22Rv1 (cell line): ENCODE measurements around the gene SIGLEC12.

Experiments used
- ZFX ChIP-seq: fragments of 450-650 bp; IDR thresholded peaks from 2 replicates; pipeline ENCODE4 v1.6.1; 2017; ENCODE audit warnings: antibody characterized with exemption, borderline replicate concordance
- TF ChIP-seq, protein P1 (sequence below): fragments of 450-650 bp; IDR thresholded peaks from 2 replicates; pipeline ENCODE4 v1.5.1; 2017; ENCODE audit warnings: mild to moderate bottlenecking

GRCh38 chr19:51548213-51548651 lies 46.6 kb upstream of the SIGLEC12 start:
- TF ChIP-seq, protein P1, sequence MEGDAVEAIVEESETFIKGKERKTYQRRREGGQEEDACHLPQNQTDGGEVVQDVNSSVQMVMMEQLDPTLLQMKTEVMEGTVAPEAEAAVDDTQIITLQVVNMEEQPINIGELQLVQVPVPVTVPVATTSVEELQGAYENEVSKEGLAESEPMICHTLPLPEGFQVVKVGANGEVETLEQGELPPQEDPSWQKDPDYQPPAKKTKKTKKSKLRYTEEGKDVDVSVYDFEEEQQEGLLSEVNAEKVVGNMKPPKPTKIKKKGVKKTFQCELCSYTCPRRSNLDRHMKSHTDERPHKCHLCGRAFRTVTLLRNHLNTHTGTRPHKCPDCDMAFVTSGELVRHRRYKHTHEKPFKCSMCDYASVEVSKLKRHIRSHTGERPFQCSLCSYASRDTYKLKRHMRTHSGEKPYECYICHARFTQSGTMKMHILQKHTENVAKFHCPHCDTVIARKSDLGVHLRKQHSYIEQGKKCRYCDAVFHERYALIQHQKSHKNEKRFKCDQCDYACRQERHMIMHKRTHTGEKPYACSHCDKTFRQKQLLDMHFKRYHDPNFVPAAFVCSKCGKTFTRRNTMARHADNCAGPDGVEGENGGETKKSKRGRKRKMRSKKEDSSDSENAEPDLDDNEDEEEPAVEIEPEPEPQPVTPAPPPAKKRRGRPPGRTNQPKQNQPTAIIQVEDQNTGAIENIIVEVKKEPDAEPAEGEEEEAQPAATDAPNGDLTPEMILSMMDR: no peak
- no peak for TF ChIP-seq ZFX
